ENCODE results near the gene ART3.
A peak's percentile ranks its signal among the peaks of the same experiment; 100 is the strongest.

ART3 gene

DNA sequence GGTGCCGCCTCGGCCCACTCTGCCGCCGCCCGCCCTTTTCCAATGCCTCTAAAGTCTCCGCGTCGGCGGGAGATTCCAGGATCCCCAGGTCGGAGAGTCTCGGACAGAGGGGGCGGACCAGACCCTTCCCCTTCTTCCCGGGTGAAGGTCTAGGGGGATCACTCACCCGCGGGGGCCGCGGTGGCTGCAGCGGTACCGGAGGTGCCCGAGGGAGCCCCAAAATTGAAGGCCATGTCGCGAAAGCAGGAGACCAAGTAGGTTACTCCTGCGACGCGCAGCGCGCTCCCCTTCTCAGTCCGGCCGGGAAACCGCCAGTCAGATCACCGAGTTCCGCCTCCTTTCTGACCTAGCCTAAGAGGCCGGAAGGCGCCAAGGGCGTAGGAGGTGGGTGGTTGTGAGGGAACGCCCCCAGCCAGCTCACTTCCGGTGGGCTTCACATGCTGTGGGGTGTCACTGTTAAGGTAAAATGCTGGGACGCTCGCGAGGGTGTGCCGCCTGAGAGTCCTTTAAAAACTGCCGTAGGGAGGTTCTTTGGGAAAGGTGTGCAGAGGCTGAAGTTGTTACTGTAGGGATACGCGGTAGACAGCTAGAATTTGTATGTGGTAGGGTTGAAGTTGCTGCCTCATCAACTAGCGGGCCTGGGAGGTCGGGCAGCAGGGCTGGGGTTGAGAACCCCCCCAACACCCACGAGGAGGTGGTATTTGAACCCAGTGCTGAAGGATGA lies 73.8 kb downstream of the ART3 start, which contains the start of gene NUP54 (continued):
- TF ChIP-seq ZNF132 (tag by site-specific recombination; IDR thresholded peaks at IDR 0.05; ENCODE audit: borderline replicate concordance) (no peak), ZNF544 (tag by site-specific recombination; IDR thresholded peaks at IDR 0.05) (no peak), ZNF302 (tag by site-specific recombination; IDR thresholded peaks at IDR 0.05; ENCODE audit: low read depth) (no peak), GLI4 (tag by site-specific recombination; IDR thresholded peaks at IDR 0.05) (no peak), ZNF768 (tag by site-specific recombination; IDR thresholded peaks at IDR 0.05) (no peak), ZNF596 (tag by site-specific recombination; IDR thresholded peaks at IDR 0.05) (no peak), ZNF292 (tag by site-specific recombination; IDR thresholded peaks at IDR 0.05; ENCODE audit: borderline replicate concordance, low read depth) (no peak), ZNF629 (tag by site-specific recombination; IDR thresholded peaks at IDR 0.05) (peak; percentile 77; the same call in 1 of the 2 replicates), SP2 (tag by site-specific recombination; IDR thresholded peaks at IDR 0.05) (peak; percentile 72), ZBTB20 (tag by site-specific recombination; IDR thresholded peaks at IDR 0.05) (no peak; the same call in 1 of the 2 replicates), ZNF473 (tag by site-specific recombination; IDR thresholded peaks at IDR 0.05) (no peak), ZNF423 (tag by site-specific recombination; IDR thresholded peaks at IDR 0.05) (no peak), TRIM28 (IDR thresholded peaks at IDR 0.05; ENCODE audit: borderline replicate concordance, low read length) (peak; percentile 33; the same call in 1 of the 2 replicates), ZNF274 (IDR thresholded peaks at IDR 0.05; ENCODE audit: low read length) (no peak), ZNF274 (tag by site-specific recombination; IDR thresholded peaks at IDR 0.05; ENCODE audit: borderline replicate concordance) (no peak), ZNF23 (tag by site-specific recombination; IDR thresholded peaks at IDR 0.05; ENCODE audit: borderline replicate concordance) (no peak), ZIC2 (tag by site-specific recombination; IDR thresholded peaks at IDR 0.05) (no peak; the same call in 1 of the 2 replicates), ZNF510 (tag by site-specific recombination; IDR thresholded peaks at IDR 0.05; ENCODE audit: insufficient replicate concordance) (no peak), ZBTB21 (tag by site-specific recombination; IDR thresholded peaks at IDR 0.05) (peak; percentile 50; the same call in 1 of the 2 replicates), ZNF549 (tag by site-specific recombination; IDR thresholded peaks at IDR 0.05) (no peak), ZNF621 (tag by site-specific recombination; IDR thresholded peaks at IDR 0.05) (no peak), ZNF701 (tag by site-specific recombination; IDR thresholded peaks at IDR 0.05) (no peak), ZNF140 (tag by site-specific recombination; IDR thresholded peaks at IDR 0.05) (no peak)
- TF ChIP-seq, protein P1, sequence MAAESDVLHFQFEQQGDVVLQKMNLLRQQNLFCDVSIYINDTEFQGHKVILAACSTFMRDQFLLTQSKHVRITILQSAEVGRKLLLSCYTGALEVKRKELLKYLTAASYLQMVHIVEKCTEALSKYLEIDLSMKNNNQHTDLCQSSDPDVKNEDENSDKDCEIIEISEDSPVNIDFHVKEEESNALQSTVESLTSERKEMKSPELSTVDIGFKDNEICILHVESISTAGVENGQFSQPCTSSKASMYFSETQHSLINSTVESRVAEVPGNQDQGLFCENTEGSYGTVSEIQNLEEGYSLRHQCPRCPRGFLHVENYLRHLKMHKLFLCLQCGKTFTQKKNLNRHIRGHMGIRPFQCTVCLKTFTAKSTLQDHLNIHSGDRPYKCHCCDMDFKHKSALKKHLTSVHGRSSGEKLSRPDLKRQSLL (tag by site-specific recombination; IDR thresholded peaks at IDR 0.05), result no peak
- TF ChIP-seq, protein P2, sequence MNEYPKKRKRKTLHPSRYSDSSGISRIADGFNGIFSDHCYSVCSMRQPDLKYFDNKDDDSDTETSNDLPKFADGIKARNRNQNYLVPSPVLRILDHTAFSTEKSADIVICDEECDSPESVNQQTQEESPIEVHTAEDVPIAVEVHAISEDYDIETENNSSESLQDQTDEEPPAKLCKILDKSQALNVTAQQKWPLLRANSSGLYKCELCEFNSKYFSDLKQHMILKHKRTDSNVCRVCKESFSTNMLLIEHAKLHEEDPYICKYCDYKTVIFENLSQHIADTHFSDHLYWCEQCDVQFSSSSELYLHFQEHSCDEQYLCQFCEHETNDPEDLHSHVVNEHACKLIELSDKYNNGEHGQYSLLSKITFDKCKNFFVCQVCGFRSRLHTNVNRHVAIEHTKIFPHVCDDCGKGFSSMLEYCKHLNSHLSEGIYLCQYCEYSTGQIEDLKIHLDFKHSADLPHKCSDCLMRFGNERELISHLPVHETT (tag by site-specific recombination; IDR thresholded peaks at IDR 0.05), result peak; percentile 83
- TF ChIP-seq, protein P3, sequence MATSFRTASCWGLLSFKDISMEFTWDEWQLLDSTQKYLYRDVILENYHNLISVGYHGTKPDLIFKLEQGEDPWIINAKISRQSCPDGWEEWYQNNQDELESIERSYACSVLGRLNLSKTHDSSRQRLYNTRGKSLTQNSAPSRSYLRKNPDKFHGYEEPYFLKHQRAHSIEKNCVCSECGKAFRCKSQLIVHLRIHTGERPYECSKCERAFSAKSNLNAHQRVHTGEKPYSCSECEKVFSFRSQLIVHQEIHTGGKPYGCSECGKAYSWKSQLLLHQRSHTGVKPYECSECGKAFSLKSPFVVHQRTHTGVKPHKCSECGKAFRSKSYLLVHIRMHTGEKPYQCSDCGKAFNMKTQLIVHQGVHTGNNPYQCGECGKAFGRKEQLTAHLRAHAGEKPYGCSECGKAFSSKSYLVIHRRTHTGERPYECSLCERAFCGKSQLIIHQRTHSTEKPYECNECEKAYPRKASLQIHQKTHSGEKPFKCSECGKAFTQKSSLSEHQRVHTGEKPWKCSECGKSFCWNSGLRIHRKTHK (tag by site-specific recombination; IDR thresholded peaks at IDR 0.05), result no peak
- TF ChIP-seq, protein P4, sequence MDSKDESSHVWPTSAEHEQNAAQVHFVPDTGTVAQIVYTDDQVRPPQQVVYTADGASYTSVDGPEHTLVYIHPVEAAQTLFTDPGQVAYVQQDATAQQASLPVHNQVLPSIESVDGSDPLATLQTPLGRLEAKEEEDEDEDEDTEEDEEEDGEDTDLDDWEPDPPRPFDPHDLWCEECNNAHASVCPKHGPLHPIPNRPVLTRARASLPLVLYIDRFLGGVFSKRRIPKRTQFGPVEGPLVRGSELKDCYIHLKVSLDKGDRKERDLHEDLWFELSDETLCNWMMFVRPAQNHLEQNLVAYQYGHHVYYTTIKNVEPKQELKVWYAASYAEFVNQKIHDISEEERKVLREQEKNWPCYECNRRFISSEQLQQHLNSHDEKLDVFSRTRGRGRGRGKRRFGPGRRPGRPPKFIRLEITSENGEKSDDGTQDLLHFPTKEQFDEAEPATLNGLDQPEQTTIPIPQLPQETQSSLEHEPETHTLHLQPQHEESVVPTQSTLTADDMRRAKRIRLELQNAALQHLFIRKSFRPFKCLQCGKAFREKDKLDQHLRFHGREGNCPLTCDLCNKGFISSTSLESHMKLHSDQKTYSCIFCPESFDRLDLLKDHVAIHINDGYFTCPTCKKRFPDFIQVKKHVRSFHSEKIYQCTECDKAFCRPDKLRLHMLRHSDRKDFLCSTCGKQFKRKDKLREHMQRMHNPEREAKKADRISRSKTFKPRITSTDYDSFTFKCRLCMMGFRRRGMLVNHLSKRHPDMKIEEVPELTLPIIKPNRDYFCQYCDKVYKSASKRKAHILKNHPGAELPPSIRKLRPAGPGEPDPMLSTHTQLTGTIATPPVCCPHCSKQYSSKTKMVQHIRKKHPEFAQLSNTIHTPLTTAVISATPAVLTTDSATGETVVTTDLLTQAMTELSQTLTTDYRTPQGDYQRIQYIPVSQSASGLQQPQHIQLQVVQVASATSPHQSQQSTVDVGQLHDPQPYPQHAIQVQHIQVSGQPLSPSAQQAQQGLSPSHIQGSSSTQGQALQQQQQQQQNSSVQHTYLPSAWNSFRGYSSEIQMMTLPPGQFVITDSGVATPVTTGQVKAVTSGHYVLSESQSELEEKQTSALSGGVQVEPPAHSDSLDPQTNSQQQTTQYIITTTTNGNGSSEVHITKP (tag by site-specific recombination; IDR thresholded peaks at IDR 0.05), result peak; percentile 43; the same call in 1 of the 2 replicates
